NCI-H510A treated with DMSO at 0.1 percent for 48 hours (cell line): Measurements from ENCODE around the gene FRRS1.

Experiments used
- DNase-seq: peaks from one replicate; lab custom pipeline; 2025; lab: John Stamatoyannopoulos, UW

Gene FRRS1

GRCh38 chr1:99676876-99677275, 89.6 kb downstream of the FRRS1 start:
- DNase-seq, result no peak

- no peak for DNase-seq
Observed at GRCh38 chr1:99675994-99676393, 90.4 kb downstream of the FRRS1 start.

- DNase-seq, result no peak
Observed at GRCh38 chr1:99675292-99675691, 91.1 kb downstream of the FRRS1 start.

- DNase-seq, result peak; percentile 20
Observed at GRCh38 chr1:99674115-99675064, 92.0 kb downstream of the FRRS1 start.

- DNase-seq, result no peak
Observed at GRCh38 chr1:99673315-99673714, 93.1 kb downstream of the FRRS1 start.

- no peak for DNase-seq
Observed at GRCh38 chr1:99672530-99673213, 93.8 kb downstream of the FRRS1 start.

GRCh38 chr1:99672038-99672437, 94.4 kb downstream of the FRRS1 start:
- no peak for DNase-seq

- DNase-seq, result no peak
Observed at GRCh38 chr1:99670583-99670982, 95.9 kb downstream of the FRRS1 start.

GRCh38 chr1:99669821-99670220, 96.6 kb downstream of the FRRS1 start:
- no peak for DNase-seq

GRCh38 chr1:99669376-99669775, 97.1 kb downstream of the FRRS1 start:
- no peak for DNase-seq

- DNase-seq, result no peak
Observed at GRCh38 chr1:99665212-99665611, 101.2 kb downstream of the FRRS1 start.

- DNase-seq, result no peak
Observed at GRCh38 chr1:99663501-99663900, 102.9 kb downstream of the FRRS1 start.

GRCh38 chr1:99662539-99663080, 103.8 kb downstream of the FRRS1 start:
- DNase-seq, result no peak

GRCh38 chr1:99661780-99662179, 104.7 kb downstream of the FRRS1 start:
- no peak for DNase-seq

- DNase-seq, result no peak
Observed at GRCh38 chr1:99660496-99660895, 105.9 kb downstream of the FRRS1 start.

GRCh38 chr1:99659755-99660210, 106.7 kb downstream of the FRRS1 start:
- peak; percentile 37 for DNase-seq
